GM19043 (cell line): ENCODE measurements around the gene DIS3L2.
"Not testable (repeated sequence)": the region's sequence is repeated elsewhere in the genome, so short reads cannot be mapped to it uniquely, and the experiment has no call there.

Source experiments
- ATAC-seq: cut with Tn5 transposase; IDR thresholded peaks from one replicate; pipeline ENCODE4 v1.9.1; 2021; ENCODE audit warnings: low read depth; ENCODE audit not compliant: unreplicated experiment

DIS3L2 gene

GRCh38 chr2:232006253-232006652 is 44.7 kb downstream of the DIS3L2 start:
- no peak for ATAC-seq

GRCh38 chr2:232008907-232009638 is 47.6 kb downstream of the DIS3L2 start:
- no peak for ATAC-seq

DNA sequence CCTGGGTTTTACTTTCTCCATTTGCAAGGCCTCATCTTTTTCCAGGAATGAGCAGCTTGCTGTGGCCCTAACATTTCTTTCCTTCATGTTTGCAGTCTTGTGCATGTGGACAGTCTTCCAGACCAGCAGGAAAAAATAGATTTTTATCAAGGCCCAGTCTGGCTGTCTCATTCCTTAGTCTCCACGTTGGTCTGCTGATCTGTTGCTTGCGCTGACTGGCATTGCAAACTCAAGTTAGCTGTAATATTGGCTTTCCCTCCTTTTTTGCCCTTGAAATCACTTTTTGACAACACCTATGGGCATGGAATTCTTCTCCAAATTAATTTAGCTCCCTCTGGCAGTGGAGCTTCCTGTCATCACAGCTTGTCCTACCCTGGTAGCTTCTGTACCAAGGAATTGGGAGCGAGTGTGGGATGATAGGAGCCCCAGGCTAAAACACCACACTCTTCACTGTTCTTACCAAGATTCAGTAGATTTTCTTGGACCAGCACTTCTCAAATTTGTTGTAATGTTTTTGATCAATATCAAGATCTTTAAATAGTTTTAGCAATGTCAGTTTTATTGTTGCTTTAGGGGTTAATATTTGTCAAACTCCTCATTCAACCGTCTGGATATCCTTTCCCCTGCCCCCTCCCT is 48.2 kb downstream of the DIS3L2 start:
- no peak for ATAC-seq

- ATAC-seq, result no peak
Observed at GRCh38 chr2:232013701-232014353, 52.3 kb downstream of the DIS3L2 start.

DNA sequence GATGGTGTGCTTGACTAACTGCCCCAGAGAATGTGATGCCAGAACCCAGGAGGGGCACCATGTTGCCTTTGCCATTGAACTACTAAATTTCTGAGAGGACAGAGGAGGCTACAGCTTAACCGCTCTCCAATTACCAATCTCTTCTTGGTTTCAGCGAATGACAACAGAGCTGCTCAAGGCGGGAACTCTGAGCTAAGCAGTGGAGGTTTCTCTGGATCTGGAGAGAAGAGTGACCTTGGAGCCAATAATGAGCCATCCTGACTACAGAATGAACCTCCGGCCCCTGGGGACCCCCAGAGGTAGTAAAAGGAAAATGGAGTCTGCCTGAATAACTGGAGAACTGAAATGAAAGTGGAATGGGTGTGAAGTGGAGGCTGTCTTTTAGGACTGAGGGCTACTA is 53.2 kb downstream of the DIS3L2 start:
- ATAC-seq, result no peak

- no peak for ATAC-seq
Observed at GRCh38 chr2:232018181-232018580, 56.7 kb downstream of the DIS3L2 start.

GRCh38 chr2:232022718-232023117 is 61.2 kb downstream of the DIS3L2 start:
- ATAC-seq, result no peak

DNA sequence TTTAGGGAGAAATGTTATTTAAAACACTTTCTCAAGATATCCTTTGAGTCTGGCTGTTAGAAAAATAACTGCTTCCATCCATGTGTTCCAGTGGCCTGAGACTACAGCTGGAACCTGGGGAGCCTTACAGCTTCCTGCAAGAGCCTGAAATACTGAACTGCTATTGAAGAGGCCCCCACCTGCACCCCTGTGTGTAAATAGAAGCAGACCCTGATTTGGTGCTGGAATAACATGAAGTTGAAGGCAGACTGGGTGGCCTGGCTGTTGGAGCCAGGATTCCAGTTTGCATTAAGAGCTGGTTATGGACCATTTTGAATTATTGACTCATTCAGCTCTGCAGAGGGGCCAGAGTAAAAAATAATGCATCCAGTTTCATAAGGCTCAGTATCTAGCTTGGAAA is 61.9 kb downstream of the DIS3L2 start:
- no peak for ATAC-seq

DNA sequence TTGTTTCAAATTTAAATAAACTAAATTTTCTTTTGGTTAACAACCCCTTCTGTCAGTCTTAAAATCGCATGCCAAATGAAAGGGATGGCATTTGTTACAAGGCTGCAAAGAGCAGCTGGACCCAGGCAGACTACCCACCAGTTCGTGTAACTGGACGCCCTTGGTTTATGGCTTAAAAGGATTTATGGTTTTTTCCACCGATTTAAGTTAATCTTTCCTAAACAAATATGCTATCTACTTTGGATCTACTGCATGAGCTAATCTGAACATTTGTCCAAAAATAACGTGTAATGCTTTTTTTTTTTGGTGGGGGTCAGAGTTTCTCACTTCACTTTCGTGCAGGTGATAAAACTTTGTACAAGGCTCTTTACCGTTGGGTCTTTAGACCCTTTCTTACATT is 62.9 kb downstream of the DIS3L2 start:
- no peak for ATAC-seq

DNA sequence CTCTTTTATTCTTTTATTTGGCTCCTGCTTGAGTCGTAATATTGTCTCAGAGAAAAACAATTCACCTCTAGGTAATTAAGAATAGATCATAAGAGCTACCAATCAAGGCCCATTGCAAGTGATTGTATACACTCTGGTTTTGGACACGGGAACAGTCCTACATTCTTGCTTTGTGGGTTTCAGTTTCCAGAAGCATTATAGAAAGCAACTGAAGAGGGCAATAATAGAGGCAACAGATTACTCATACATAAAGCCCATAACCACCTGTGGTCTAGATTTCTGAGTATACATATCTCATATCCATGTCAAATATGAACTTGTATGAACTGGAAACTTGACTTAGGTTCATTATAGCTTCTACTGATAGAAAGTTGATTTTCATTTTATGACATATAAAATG is 65.4 kb downstream of the DIS3L2 start:
- ATAC-seq, result peak; percentile 91

DNA sequence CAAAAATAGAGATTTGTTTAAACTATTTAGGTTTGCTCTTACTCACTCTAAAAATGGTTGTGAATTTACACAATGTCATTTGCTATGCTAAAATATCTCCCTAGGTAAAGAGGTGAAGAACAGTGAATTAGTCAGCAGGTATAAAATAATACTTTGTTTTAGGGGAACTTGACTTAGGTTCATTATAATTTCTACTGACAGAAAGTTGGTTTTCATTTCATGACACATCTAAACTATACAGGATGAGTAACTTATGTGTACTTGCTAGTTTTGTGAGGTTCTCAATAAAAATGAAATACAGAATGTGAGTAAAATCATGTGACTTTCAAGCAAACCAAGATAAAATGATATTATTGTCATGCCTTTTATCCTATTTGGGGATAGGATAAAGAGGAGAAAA is 66.0 kb downstream of the DIS3L2 start:
- no peak for ATAC-seq

- ATAC-seq, result no peak
Observed at GRCh38 chr2:232028071-232028470, 66.6 kb downstream of the DIS3L2 start.

DNA sequence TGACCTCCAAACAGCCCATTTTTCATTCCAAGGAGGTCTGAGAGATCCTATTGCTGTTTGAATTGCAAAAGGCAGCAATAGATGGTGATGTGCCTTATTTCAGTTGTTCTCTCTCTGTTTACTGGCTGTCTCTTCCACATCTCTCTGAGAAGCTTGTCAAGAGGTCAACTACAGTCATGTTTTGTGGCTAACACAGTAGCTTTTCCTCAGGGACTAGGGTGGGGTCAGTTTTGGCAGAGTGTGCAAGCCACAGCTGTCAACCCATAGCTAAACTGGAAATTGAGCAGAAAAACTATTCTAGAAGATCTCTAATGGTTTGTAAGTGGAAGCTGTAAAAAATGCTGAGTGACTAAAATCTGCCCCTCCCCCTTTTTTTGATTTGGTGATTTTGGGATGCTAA is 67.1 kb downstream of the DIS3L2 start:
- no peak for ATAC-seq

- no peak for ATAC-seq
Observed at GRCh38 chr2:232029346-232029745, 67.8 kb downstream of the DIS3L2 start.

GRCh38 chr2:232030229-232030628 is 68.7 kb downstream of the DIS3L2 start:
- ATAC-seq, result no peak

DNA sequence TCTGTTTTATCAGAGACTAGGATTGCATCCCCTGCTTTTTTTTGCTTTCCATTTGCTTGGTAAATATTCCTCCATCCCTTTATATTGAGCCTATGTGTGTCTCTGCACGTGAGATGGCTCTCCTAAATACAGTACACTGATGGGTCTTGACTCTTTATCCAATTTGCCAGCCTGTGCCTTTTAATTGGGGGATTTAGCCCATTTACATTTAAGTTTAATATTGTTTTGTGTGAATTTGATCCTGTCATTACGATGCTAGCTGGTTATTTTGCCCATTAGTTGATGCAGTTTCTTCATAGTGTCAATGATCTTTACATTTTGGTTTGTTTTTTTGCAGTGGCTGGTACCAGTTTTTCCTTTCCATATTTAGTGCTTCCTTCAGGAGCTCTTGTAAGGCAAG is 73.8 kb downstream of the DIS3L2 start:
- not testable (repeated sequence) for ATAC-seq

- ATAC-seq, result not testable (repeated sequence)
Observed at GRCh38 chr2:232036876-232037275, 75.4 kb downstream of the DIS3L2 start.

GRCh38 chr2:232038251-232038880 is 76.9 kb downstream of the DIS3L2 start:
- no peak for ATAC-seq

DNA sequence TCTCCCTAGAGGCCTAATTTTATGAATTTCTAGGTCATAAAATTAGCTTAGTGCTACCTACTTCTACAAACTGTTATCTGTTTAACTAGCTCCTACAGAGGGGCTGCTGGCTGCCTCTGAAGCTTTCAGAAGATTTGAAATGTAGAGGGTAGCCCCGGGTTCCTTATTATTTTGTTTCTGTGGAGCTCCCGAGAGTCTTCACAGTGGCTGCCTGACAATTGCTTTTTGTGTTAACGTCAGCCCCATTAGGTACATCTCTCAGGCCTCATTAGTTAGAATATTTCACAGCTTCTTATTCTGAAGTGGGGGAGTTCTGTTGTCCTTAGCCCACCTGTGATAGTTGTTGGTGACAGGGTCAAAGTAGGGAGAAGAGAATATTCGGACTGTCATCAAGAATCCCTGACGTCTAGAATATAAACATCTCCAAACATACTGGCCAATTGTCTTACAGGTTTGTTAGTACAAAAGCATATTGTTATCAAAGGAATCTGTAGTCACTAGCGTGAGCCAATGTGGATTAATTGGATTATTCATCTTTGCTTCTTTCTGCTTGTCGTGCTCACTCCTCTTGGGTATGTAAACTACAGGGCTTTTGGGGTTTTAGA is 77.5 kb downstream of the DIS3L2 start:
- ATAC-seq, result no peak

GRCh38 chr2:232042911-232043574 is 81.5 kb downstream of the DIS3L2 start:
- ATAC-seq, result no peak
